Retina (tissue), 1 donor: ENCODE data around the gene DIO3.
"Not testable (repeated sequence)": the region's sequence is repeated elsewhere in the genome, so short reads cannot be mapped to it uniquely, and the experiment has no call there.

Experiments
- DNase-seq: peaks from one replicate; pipeline ENCODE4 v3.0.0-alpha.2; 2016

DIO3 gene

GRCh38 chr14:101559624-101560533 lies 1.4 kb upstream of the DIO3 start:
- peak; percentile 61 for DNase-seq

DNA sequence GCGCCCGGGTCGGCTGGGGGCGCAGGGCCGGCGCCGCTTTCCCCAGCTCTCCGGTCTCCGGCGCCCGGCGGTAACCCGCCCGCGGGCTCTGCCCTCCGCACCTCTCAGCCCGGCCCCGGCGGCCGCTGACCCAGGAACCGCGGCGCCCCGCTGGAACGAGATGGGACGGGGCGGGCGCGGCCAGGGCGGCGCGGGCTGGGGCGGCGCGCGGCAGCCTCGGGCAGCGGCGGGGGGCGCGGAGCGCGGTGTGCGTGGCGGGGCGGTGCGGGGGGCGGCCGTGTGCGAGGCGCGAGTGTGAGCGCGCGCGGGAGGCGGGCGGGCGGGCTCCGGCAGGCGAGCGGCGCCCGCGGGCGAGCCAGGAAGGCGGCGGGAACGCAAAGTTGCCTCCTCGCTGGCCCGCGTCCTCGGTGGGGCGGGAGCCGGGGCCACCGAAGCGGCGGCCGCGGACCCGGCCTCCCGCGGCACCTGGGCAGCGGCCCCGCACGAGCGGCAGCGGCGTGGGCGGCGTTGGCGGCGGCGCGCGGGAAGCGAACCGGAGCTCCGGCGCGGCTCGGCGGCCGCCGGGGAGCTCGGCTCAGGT lies 671 bp upstream of the DIO3 start:
- no peak for DNase-seq

- DNase-seq = no peak
Measured at GRCh38 chr14:101561897-101562490, 699 bp downstream of the DIO3 start.

GRCh38 chr14:101562659-101563351 lies 1.5 kb downstream of the DIO3 start:
- DNase-seq = no peak

- no peak for DNase-seq
Measured at GRCh38 chr14:101563352-101563653, 2.0 kb downstream of the DIO3 start.

DNA sequence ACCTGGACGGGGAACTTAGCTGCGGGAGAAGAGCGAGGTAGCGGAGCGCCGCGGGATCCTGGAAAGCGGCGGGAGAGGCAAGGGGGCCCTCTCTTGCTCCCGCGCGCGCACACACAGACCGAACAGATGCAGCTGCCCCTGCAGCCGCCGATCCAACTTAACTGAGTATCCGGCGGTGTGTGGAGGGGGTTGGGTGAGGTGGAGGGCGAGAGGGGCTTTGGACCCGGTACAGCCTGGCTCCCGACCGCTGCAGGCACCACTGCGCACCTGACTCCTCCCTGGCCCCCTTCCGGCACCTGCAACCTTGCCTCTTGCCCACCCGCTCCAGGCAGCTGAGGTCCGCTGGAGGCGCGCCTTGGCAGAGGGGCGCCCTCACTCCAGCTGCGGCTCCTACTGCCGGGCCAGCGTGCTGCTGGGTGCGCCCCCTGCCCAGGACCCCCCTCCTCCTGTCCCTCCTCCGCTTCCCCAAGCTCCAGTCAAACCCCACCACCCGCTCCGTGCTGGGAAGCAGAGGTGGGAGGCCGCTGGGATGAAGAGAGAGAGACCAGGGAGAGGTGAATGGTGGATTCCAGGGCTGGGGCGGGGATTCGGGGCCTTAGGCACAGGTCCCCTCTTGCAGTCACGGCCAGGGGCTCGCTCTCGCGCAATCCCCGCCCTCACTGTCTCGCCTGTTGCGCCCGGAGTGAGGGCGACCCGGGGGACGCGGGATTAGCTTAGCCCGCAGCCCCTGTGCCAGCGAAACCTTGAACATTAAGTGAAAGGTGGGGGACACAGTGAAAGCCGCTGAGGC lies 2.6 kb downstream of the DIO3 start:
- DNase-seq = peak; percentile 76

GRCh38 chr14:101564444-101564776 lies 3.1 kb downstream of the DIO3 start:
- no peak for DNase-seq

- peak; percentile 72 for DNase-seq
Measured at GRCh38 chr14:101564819-101565698, 3.8 kb downstream of the DIO3 start.

- DNase-seq = no peak
Measured at GRCh38 chr14:101567252-101567651, 6.0 kb downstream of the DIO3 start.

- DNase-seq = no peak
Measured at GRCh38 chr14:101571004-101571403, 9.7 kb downstream of the DIO3 start.

GRCh38 chr14:101572526-101572925 lies 11.2 kb downstream of the DIO3 start:
- DNase-seq = not testable (repeated sequence)

DNA sequence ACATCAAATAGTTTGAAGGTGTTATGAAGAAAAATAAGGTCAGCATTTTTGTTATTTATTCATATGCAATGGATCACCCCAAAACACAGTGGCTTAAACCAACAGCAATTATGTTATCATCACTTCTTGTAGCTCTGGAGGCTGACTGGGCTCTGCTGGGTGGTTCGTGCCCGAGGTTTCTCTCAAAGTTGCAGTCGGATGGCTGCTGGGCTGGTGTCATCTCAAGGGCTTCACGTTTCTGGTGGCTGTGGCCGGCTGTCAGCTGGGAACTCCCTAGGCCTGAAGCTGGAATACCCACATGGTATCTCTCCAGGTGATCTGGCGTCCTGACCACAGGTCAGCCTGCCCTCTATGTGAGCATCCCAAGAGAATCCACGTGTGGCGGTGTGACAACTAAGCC lies 12.0 kb downstream of the DIO3 start:
- DNase-seq = no peak

GRCh38 chr14:101575581-101575980 lies 14.3 kb downstream of the DIO3 start:
- DNase-seq = no peak

- DNase-seq = no peak
Measured at GRCh38 chr14:101577221-101577909, 16.1 kb downstream of the DIO3 start.

DNA sequence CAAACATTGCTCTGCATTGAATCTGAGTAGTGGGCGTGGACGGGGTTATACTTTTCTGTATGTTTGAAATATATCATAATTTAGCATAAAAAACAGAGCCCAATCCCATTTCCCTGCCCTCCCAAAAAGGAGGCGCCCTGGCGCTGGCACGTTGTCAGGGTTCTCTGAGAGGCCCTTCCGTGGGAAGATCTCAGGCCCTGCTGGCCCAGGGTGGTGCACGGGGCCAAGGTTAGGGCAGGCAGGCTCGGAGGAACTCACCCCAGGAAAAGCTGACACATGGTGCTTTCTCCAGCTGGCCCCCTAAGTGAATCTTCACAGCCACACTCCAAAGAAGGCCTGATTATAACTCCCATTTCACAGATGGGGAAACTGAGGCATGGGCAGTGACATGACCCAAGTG lies 17.2 kb downstream of the DIO3 start:
- no peak for DNase-seq

DNA sequence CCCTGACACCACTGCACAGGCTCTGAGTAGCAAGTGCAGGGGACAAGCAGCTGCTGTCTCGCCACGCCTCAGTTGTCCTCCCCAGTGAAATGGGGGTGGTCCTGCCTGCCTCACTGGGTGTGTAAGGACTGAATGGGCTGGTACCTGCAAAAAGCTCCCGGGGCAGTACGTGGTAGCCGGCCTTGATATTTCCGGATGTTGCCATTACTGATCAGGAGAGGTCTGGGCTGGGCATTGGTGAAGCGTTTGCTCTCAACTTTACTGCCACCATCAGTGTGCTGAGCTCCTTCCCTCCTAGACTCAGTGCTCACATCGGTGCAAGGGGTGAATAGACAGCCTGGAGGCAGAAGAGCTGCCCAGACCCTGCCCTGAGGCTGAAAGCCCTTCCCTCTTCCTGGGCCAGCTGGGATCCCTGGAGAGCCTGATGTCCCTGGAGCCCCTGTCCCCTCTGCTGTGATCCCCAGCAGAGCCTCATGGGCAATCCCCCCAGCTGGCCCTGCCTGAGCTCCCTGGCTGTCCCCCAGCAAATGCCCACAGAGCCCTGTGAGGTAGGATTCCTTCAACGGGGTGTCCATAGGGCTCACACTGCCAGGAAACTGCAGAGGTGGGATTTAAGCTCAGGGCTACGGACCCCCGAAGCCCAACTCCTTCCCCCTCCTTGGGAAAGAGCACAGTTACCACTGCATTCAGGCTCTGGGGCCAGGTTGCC lies 18.2 kb downstream of the DIO3 start:
- DNase-seq = no peak

- no peak for DNase-seq
Measured at GRCh38 chr14:101581806-101582205, 20.5 kb downstream of the DIO3 start.

DNA sequence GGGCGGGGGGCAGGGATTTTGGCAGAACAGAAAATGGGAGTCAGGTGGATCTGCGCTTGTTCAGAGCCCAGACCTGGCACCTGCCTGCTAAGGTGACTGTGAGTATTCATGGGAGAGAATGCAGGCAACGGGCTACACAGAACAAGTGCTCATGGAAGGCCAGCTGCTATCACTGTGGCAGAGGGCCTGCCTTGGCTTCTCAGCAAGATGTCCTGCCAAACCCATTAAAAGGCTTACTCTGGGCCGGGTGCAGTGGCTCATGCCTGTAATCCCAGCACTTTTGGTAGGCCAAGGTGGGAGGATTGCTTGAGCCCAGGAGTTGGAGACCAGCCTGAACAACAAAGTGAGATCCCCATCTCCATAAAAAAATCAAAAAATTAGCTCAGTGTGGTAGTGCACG lies 21.0 kb downstream of the DIO3 start:
- DNase-seq = no peak

DNA sequence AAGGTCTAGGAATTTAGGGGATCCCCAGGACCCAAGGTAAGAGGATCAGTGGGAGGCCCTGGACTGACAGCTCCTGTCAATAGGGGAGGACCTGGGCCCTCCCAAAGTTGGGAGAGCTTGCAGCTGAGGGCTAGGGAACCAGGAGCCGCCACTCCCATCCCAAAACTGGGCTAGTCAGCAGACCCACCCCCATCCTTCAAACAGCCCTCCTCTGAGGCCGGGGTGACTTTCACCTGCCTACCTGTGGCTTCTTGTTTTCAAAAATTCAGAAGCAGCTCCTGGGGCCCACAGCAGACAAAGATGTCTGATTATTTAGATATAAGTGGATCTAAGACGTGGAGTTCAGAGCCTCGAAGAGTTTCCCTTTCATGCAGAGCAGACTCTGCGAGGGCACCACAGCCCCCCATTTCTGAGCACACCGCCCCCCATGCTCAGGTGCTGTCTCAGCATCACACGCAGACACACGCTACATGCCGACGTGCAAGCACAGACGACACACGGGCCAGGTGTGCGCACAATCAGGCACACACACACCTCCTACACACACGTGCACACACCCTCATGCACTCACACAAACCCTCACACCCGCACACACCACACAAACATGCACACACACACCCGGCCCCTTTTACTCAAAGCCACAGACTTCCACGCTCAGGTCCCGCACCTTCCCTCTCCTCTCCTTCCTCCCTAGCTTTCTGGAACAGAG lies 21.9 kb downstream of the DIO3 start:
- DNase-seq = no peak

DNA sequence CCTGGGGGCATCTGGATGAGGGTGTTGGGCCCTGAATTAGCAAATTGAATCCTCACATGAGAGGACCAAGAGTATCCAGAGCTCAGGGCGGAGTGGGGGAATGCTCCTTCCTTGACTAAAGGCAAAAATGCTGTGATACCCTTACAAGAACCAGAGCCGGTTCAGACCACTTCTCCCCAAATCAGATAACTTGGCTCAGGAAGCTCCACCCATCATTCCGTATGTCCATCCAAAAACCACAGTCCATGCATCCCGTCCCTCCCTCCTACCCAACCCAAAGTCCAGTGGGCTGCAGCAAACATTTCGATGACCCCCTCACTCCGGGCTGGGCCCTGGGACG lies 22.4 kb downstream of the DIO3 start:
- no peak for DNase-seq
